Measurements from ENCODE around the gene CEP55.

Gene CEP55

DNA sequence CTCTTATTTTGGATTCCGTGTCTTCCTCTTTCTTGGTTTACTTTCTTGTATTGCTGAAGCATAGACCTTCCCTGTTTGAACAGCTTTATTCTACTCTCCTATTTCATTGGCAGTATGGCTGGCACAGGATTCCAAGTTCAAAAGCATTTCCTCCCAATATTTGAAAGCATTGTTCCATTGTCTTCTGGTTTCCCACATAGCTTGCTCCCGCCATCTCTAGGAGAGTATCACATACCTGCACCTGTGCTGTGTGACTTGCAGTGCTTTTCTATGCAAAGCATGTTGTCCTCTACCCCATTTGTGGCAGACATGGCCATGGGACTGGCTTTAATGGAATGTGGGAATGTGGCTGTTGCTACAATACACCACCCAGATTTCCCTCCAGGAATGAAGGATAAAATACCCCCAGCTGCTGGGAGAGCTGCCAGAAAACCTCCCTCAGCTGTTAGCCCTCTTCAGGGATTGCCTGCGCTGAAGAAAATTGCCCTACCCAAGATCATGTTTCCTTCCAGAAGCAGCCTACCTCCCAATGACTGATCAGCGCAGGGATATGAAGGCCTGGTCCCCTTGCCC, 7.4 kb upstream of the CEP55 start:
- Histone ChIP-seq H3K9me2 (replicated peaks; ENCODE audit: insufficient read depth, low read length) (no peaks in the 10 kb centered on the region), H3K27me3 (replicated peaks; ENCODE audit: insufficient read depth, low read length) (no peaks in the 10 kb centered on the region), H3K4me2 (ENCODE audit: low read depth, low read length) (no peak overlapping the region), H3K4me3 (ENCODE audit: low read length) (no peak overlapping the region), H3K4me1 (ENCODE audit: low read length) (no peaks in the 10 kb centered on the region; the same call in 1 of the 2 replicates), H3F3A (ENCODE audit: insufficient read depth, low read length) (no peaks in the 10 kb centered on the region), H3K9ac (ENCODE audit: low read length) (no peak overlapping the region), H2AFZ (ENCODE audit: low read length) (no peak overlapping the region), H3K79me2 (ENCODE audit: low read length) (no peaks in the 10 kb centered on the region), H4K20me1 (ENCODE audit: insufficient read depth, low read length) (no peaks in the 10 kb centered on the region), H3K9me3 (replicated peaks; ENCODE audit: insufficient read depth, low read length) (no peaks in the 10 kb centered on the region), H3K36me3 (replicated peaks; ENCODE audit: insufficient read depth, low read length) (no peaks in the 10 kb centered on the region), H3K27ac (ENCODE audit: low read length) (no peak overlapping the region)
- TF ChIP-seq EZH2phosphoT487 (IDR thresholded peaks at IDR 0.05; ENCODE audit: low read length): no peak
- no peak for TF ChIP-seq EZH2 (optimal IDR thresholded peaks at IDR 0.05; ENCODE audit: low read depth, low read length)
- TF ChIP-seq, protein P1, sequence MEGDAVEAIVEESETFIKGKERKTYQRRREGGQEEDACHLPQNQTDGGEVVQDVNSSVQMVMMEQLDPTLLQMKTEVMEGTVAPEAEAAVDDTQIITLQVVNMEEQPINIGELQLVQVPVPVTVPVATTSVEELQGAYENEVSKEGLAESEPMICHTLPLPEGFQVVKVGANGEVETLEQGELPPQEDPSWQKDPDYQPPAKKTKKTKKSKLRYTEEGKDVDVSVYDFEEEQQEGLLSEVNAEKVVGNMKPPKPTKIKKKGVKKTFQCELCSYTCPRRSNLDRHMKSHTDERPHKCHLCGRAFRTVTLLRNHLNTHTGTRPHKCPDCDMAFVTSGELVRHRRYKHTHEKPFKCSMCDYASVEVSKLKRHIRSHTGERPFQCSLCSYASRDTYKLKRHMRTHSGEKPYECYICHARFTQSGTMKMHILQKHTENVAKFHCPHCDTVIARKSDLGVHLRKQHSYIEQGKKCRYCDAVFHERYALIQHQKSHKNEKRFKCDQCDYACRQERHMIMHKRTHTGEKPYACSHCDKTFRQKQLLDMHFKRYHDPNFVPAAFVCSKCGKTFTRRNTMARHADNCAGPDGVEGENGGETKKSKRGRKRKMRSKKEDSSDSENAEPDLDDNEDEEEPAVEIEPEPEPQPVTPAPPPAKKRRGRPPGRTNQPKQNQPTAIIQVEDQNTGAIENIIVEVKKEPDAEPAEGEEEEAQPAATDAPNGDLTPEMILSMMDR (IDR thresholded peaks at IDR 0.05; ENCODE audit: low read length): no peak
- DNase-seq: no peak

DNA sequence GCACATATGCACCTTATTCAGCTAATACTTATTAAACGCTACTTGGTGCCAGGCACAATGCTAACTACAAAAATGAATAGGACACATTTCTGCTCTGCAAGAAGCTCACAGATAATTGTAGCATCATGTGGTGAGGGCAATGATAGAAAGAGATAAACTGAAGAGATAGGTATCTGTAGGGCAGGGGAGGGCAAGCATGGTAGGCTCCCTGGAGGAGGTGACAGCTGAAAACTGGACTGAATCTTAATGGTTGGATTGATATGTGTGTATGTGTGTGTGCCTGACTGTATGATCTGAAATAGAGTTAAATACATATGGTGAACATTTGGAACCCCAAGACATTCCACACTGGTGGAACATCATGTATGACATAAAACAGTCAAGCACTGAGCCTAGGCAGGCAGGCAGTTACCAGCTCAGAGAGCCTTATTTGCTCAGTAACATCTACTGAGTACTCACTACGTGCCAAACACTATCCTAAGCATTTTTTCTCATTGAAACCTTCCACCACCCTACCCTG, 4.8 kb upstream of the CEP55 start:
- H3K9me3 ChIP-seq (replicated peaks; ENCODE audit: insufficient read depth, low read length): no peaks in the 10 kb centered on the region
- no peaks in the 10 kb centered on the region for H3K9me2 ChIP-seq (replicated peaks; ENCODE audit: insufficient read depth, low read length)
- peaks cover under 1% of the 10 kb centered on the region; the same call in 1 of the 2 replicates for H3K79me2 ChIP-seq (ENCODE audit: low read length)
- no peaks in the 10 kb centered on the region for H3K36me3 ChIP-seq (replicated peaks; ENCODE audit: insufficient read depth, low read length)
- H3K4me3 ChIP-seq (ENCODE audit: low read length): no peak overlapping the region
- H3K4me1 ChIP-seq (ENCODE audit: low read length): no peaks in the 10 kb centered on the region; the same call in 1 of the 2 replicates
- no peaks in the 10 kb centered on the region for H3F3A ChIP-seq (ENCODE audit: insufficient read depth, low read length)
- no peak overlapping the region for H3K9ac ChIP-seq (ENCODE audit: low read length)
- no peak for TF ChIP-seq EZH2 (optimal IDR thresholded peaks at IDR 0.05; ENCODE audit: low read depth, low read length)
- TF ChIP-seq, protein P1 (IDR thresholded peaks at IDR 0.05; ENCODE audit: low read length): no peak
- TF ChIP-seq EZH2phosphoT487 (IDR thresholded peaks at IDR 0.05; ENCODE audit: low read length): no peak
- no peak overlapping the region for H3K4me2 ChIP-seq (ENCODE audit: low read depth, low read length)
- no peaks in the 10 kb centered on the region for H4K20me1 ChIP-seq (ENCODE audit: insufficient read depth, low read length)
- H2AFZ ChIP-seq (ENCODE audit: low read length): no peak overlapping the region
- DNase-seq: no peak
- no peak overlapping the region for H3K27ac ChIP-seq (ENCODE audit: low read length)
- H3K27me3 ChIP-seq (replicated peaks; ENCODE audit: insufficient read depth, low read length): no peaks in the 10 kb centered on the region

DNA sequence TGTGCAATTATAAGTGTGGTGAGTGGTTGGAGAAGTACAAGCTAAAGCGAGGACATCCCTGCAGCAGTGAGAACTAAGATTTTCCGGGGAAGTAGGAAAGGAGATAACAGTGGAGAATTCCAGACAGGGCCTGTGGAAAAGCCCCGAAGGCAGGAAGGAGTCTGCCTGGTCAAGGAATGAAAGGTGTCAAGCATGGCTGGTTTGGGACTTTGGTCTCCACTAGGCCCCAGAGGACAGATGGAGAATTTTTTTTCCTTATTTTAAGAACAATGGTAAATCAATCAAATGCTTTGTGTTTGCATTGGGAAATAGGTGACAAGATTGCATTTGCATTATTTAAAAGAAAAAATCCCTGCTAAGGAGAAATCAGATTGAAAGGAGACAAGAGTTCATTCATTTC, 3.2 kb upstream of the CEP55 start:
- Histone ChIP-seq H3K27me3 (replicated peaks; ENCODE audit: insufficient read depth, low read length) (no peaks in the 10 kb centered on the region), H3K9me3 (replicated peaks; ENCODE audit: insufficient read depth, low read length) (no peaks in the 10 kb centered on the region), H3K4me3 (ENCODE audit: low read length) (no peak overlapping the region), H3F3A (ENCODE audit: insufficient read depth, low read length) (no peaks in the 10 kb centered on the region), H3K4me2 (ENCODE audit: low read depth, low read length) (no peak overlapping the region), H2AFZ (ENCODE audit: low read length) (no peak overlapping the region), H4K20me1 (ENCODE audit: insufficient read depth, low read length) (no peaks in the 10 kb centered on the region), H3K9me2 (replicated peaks; ENCODE audit: insufficient read depth, low read length) (no peaks in the 10 kb centered on the region), H3K79me2 (ENCODE audit: low read length) (peaks cover 10% of the 10 kb centered on the region), H3K27ac (ENCODE audit: low read length) (no peak overlapping the region), H3K9ac (ENCODE audit: low read length) (no peak overlapping the region), H3K4me1 (ENCODE audit: low read length) (no peaks in the 10 kb centered on the region), H3K36me3 (replicated peaks; ENCODE audit: insufficient read depth, low read length) (no peaks in the 10 kb centered on the region)
- DNase-seq: no peak
- TF ChIP-seq EZH2 (optimal IDR thresholded peaks at IDR 0.05; ENCODE audit: low read depth, low read length) (no peak), EZH2phosphoT487 (IDR thresholded peaks at IDR 0.05; ENCODE audit: low read length) (no peak)

DNA sequence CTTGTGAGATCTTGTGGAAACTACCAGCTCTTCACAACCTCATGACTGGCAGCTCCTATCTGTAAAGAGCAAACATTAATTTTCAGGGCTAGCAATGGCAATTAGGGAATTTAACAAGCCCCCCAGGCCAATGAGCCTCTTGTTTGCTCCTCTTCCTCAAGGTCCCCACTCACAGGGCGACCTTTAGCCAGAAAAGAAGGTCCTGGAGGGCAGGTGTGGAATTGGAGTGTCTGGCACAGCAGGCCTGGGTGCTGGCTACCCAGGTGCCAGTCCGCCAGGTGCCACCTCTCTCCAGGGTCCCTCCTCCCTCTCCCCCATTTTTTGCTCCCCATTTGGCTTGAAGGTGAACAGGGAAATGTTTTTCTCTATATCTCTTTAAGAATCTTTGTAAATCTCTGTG, 1.9 kb upstream of the CEP55 start:
- H3K9me3 ChIP-seq (replicated peaks; ENCODE audit: insufficient read depth, low read length): no peaks in the 10 kb centered on the region
- no peaks in the 10 kb centered on the region for H3F3A ChIP-seq (ENCODE audit: insufficient read depth, low read length)
- H3K79me2 ChIP-seq (ENCODE audit: low read length): peaks cover 15% of the 10 kb centered on the region
- H3K36me3 ChIP-seq (replicated peaks; ENCODE audit: insufficient read depth, low read length): no peaks in the 10 kb centered on the region
- H3K4me3 ChIP-seq (ENCODE audit: low read length): no peak overlapping the region
- no peaks in the 10 kb centered on the region for H3K27me3 ChIP-seq (replicated peaks; ENCODE audit: insufficient read depth, low read length)
- no peak for DNase-seq
- H3K9me2 ChIP-seq (replicated peaks; ENCODE audit: insufficient read depth, low read length): no peaks in the 10 kb centered on the region
- no peak overlapping the region for H3K9ac ChIP-seq (ENCODE audit: low read length)
- H2AFZ ChIP-seq (ENCODE audit: low read length): no peak overlapping the region
- TF ChIP-seq, protein P1 (IDR thresholded peaks at IDR 0.05; ENCODE audit: low read length): no peak
- TF ChIP-seq EZH2 (optimal IDR thresholded peaks at IDR 0.05; ENCODE audit: low read depth, low read length) (no peak), EZH2phosphoT487 (IDR thresholded peaks at IDR 0.05; ENCODE audit: low read length) (no peak)
- H3K27ac ChIP-seq (ENCODE audit: low read length): no peak overlapping the region
- no peaks in the 10 kb centered on the region for H4K20me1 ChIP-seq (ENCODE audit: insufficient read depth, low read length)
- no peak overlapping the region for H3K4me2 ChIP-seq (ENCODE audit: low read depth, low read length)
- no peaks in the 10 kb centered on the region for H3K4me1 ChIP-seq (ENCODE audit: low read length)

Measured in MM.1S (cell line).